BLaER1 treated with 17β-estradiol and CSF1 and Interleukin-3, amounts not matched to agents 10 nM and 100 nM (cell line): ENCODE measurements around the gene CDH4.

Experiments
- H3K27ac ChIP-seq, 11 experiments: shearing (Covaris generic); formaldehyde crosslinking; 2 replicates each; pipeline ENCODE4 v1.8.1; 2022
- H3K27me3 ChIP-seq, 11 experiments: shearing (Covaris generic); formaldehyde crosslinking; 2 replicates each; pipeline ENCODE4 v1.8.1; 2022
- H3K36me3 ChIP-seq, 11 experiments: shearing (Covaris generic); formaldehyde crosslinking; 2 replicates each; pipeline ENCODE4 v1.8.1; 2022
- H3K4me1 ChIP-seq, 10 experiments: shearing (Covaris generic); formaldehyde crosslinking; 2 replicates each; pipeline ENCODE4 v1.8.1; 2022
- H3K4me2 ChIP-seq, 11 experiments: shearing (Covaris generic); formaldehyde crosslinking; 2 replicates each; pipeline ENCODE4 v1.8.1; 2022
- H3K4me3 ChIP-seq, 10 experiments: shearing (Covaris generic); formaldehyde crosslinking; 2 replicates each; pipeline ENCODE4 v1.8.1; 2022
- H3K9ac ChIP-seq, 11 experiments: shearing (Covaris generic); formaldehyde crosslinking; 2 replicates each; pipeline ENCODE4 v1.8.1; 2022
- H3K9me3 ChIP-seq, 11 experiments: shearing (Covaris generic); formaldehyde crosslinking; replicated peaks in 1 of 11; 2 replicates each; pipeline ENCODE4 v1.8.1; 2022
- H4K20me1 ChIP-seq, 11 experiments: shearing (Covaris generic); formaldehyde crosslinking; 2 replicates each; pipeline ENCODE4 v1.8.1; 2022
- Cebpa-rat ChIP-seq, 11 experiments: shearing (Covaris generic); IDR thresholded peaks; 2 replicates each; pipeline ENCODE4 v1.8.1; 2022

CDH4 gene

DNA sequence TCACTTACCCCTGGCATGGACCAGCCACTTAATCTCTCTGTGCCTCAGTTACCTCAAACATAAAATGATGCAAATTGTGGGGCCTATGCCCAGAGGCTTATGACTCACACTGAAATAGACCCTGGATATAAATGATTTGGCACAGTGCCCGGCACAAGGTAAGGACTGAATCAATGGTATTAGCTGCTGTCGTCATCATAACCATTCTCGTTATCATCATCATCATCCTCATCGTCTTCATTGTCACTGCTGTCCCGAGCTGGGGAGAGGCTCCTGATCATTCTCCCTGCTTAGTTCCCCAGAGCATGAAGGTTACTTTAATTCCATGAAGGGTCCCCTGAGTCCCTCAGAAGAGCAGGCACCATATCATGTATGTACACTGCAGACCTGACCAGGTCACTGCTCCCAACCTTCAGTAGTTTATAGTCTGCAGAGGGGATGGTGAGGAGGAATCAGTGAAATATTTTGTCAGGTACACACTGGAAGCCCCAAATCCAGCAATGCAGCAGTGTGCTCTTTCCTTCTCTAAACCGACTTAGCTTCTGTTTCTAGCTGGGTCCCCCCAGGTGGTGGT is 664.3 kb downstream of the CDH4 start:
- H3K27me3 ChIP-seq, result peaks cover 0 to under 1% (median 0%) of the 10 kb centered on the region in 11 experiments; a peak in 1 of 22 replicates
- H3K9ac ChIP-seq, result no peak overlapping the region
- peaks cover 21 to 28% (median 26%) of the 10 kb centered on the region in 10 experiments for H3K4me1 ChIP-seq
- no peak overlapping the region for H3K4me2 ChIP-seq
- no peak for TF ChIP-seq Cebpa-rat (IDR thresholded peaks at IDR 0.05)
- H3K4me3 ChIP-seq, result no peak overlapping the region
- peaks cover 14 to 22% (median 18%) of the 10 kb centered on the region in 11 experiments; a peak in 20 of 22 replicates for H3K9me3 ChIP-seq
- no peak overlapping the region for H3K27ac ChIP-seq
- peaks cover 0 to 26% (median 9%) of the 10 kb centered on the region in 11 experiments; a peak in 15 of 22 replicates for H4K20me1 ChIP-seq
- no peaks in the 10 kb centered on the region for H3K36me3 ChIP-seq

DNA sequence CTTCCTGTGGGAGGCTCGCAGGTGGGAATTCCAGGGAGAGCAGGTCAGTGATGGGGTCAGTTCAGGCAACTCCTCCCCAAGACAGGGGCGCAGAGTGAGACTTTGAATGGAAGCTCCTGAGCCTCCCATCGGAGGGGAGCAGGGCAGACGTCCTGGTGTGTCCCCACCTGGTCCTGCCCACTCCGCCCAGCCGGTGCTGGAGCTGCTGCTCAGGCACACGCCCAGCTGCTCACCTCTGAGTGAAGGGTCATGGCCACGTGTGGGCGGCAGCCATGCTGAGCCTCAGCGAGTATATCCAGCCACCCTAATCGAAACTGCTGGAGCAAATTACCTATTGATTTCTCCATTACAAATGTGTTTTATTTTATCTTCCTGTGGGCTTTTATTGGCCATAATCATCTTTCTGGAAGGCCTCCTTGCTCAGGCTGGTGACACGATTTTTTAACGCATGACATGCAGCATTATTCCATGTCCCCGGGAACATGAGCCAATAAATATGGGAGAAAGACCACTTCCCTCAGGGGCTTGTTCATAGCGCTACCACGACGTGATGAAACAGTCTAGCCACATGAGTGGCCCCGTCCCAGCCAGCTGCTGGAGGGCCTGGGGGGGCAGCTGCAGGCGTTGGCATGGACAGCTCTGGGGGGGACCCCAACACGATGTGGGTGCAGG is 665.5 kb downstream of the CDH4 start:
- Histone ChIP-seq H4K20me1 (peaks cover 0 to 26% (median 9%) of the 10 kb centered on the region in 11 experiments; a peak in 15 of 22 replicates), H3K27me3 (no peaks in the 10 kb centered on the region; a peak in 1 of 22 replicates), H3K4me2 (no peak overlapping the region), H3K4me1 (peaks cover 10 to 16% (median 14%) of the 10 kb centered on the region in 10 experiments), H3K36me3 (no peaks in the 10 kb centered on the region), H3K9me3 (peaks cover 14 to 22% (median 18%) of the 10 kb centered on the region in 11 experiments; a peak in 20 of 22 replicates), H3K9ac (no peak overlapping the region), H3K4me3 (no peak overlapping the region), H3K27ac (no peak overlapping the region)
- no peak for TF ChIP-seq Cebpa-rat (IDR thresholded peaks at IDR 0.05)

DNA sequence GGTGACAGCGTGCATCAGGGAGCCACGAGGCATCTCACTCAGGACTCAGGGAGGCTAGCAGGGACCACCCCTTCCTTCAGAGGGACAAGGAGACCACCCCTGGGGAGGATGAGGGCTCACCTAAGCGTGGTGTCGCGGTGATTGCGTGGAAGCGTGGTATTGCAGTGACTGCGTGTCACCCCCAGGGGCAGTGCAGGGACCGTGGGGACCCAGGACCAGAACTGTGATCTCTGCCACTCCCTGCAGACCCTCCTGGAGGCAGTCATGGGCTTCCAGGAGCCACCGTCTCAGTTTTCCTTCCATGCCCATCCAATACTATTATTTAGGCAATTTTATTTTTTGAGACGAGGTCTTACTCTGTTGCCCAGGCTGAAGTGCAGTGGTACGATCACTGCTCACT is 666.5 kb downstream of the CDH4 start:
- H3K9me3 ChIP-seq, result peaks cover 14 to 22% (median 18%) of the 10 kb centered on the region in 11 experiments; a peak in 20 of 22 replicates
- no peak for TF ChIP-seq Cebpa-rat (IDR thresholded peaks at IDR 0.05)
- no peak overlapping the region for H3K27ac ChIP-seq
- H4K20me1 ChIP-seq, result peaks cover 0 to 17% (median under 1%) of the 10 kb centered on the region in 11 experiments; a peak in 10 of 22 replicates
- no peak overlapping the region for H3K9ac ChIP-seq
- no peaks in the 10 kb centered on the region for H3K27me3 ChIP-seq
- H3K4me1 ChIP-seq, result peaks cover under 1 to 7% (median 4%) of the 10 kb centered on the region in 10 experiments; a peak in 18 of 20 replicates
- H3K36me3 ChIP-seq, result no peaks in the 10 kb centered on the region
- no peak overlapping the region for H3K4me2 ChIP-seq
- H3K4me3 ChIP-seq, result no peak overlapping the region

DNA sequence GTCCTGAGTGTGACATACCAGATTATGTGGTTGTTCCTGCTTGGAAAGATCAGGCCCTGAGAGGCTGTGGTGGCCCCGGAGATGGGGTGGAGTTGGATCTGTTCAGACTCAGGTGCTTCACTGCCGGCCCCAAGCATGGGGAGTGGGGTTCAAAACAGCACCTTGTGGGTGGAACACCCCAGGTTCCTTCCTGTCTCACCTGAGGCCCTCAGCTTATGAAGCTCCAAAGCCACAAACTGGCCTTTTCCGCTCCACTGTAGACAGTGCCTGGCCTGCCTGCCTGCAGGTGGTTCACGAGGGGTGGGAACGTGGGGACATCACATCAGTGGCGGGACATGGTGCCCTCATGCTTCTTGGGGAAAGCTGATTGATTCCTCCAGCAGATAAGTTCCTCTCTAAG is 667.2 kb downstream of the CDH4 start:
- Histone ChIP-seq H3K36me3 (no peaks in the 10 kb centered on the region), H3K4me1 (no peaks in the 10 kb centered on the region), H4K20me1 (peaks cover 0 to 11% (median 0%) of the 10 kb centered on the region in 11 experiments; a peak in 3 of 22 replicates), H3K9ac (no peak overlapping the region), H3K27me3 (no peaks in the 10 kb centered on the region), H3K4me2 (no peak overlapping the region), H3K27ac (no peak overlapping the region), H3K9me3 (peaks cover 14 to 22% (median 18%) of the 10 kb centered on the region in 11 experiments; a peak in 20 of 22 replicates), H3K4me3 (no peak overlapping the region)
- TF ChIP-seq Cebpa-rat (IDR thresholded peaks at IDR 0.05), result no peak

DNA sequence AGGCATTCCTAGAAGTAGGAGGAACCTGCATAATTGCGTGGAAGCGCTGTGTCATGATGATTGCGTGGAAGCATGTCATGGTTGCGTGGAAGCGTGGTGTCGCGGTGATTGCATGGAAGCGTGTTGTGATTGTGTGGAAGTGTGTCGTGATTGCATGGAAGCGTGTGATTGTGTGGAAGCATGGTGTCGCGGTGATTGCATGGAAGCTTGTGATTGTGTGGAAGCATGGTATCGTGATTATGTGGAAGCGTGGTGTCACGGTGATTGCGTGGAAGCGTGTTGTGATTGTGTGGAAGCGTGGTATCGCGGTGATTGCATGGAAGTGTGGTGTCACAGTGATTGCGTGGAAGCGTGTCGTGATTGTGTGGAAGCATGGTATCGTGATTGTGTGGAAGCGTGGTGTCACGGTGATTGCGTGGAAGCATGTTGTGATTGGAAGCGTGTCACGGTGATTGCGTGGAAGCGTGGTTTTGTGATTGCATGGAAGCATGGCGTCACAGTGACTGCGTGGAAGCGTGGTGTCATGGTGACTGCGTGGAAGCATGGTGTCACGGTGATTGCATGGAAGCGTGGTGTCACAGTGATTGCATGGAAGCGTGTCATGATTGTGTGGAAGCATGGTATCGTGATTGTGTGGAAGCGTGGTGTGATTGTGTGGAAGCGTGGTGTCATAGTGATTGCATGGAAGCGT is 667.8 kb downstream of the CDH4 start:
- TF ChIP-seq Cebpa-rat (IDR thresholded peaks at IDR 0.05), result no peak
- no peak overlapping the region for H3K9ac ChIP-seq
- H3K36me3 ChIP-seq, result no peaks in the 10 kb centered on the region
- H4K20me1 ChIP-seq, result peaks cover 0 to 10% (median 0%) of the 10 kb centered on the region in 11 experiments; a peak in 3 of 22 replicates
- H3K4me1 ChIP-seq, result no peaks in the 10 kb centered on the region
- H3K4me2 ChIP-seq, result no peak overlapping the region
- no peak overlapping the region for H3K27ac ChIP-seq
- H3K4me3 ChIP-seq, result no peak overlapping the region
- no peaks in the 10 kb centered on the region for H3K27me3 ChIP-seq
- peaks cover 14 to 22% (median 18%) of the 10 kb centered on the region in 11 experiments; a peak in 20 of 22 replicates for H3K9me3 ChIP-seq

DNA sequence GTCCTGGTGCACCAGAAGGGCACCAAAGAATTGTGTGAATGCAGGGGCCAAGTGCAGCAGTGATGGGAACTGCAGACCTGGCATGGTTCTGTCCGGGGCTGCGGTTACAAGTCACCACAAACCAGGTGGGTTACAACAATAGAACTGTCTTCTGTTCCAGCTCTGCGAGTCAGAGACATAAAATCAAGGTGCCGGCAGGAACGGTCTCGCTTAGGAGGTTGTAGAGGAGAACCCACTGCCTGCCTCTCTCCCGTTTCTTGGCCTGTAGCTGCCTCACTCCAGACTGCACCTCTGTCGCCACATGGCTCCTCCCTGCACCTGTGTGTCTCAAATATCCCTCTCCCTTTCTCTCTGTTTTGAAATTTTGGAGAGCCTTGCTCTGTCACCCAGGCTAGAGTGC is 670.4 kb downstream of the CDH4 start:
- H3K4me3 ChIP-seq, result no peak overlapping the region
- H4K20me1 ChIP-seq, result peaks cover 0 to 11% (median 0%) of the 10 kb centered on the region in 11 experiments; a peak in 2 of 22 replicates
- H3K36me3 ChIP-seq, result no peaks in the 10 kb centered on the region
- H3K4me2 ChIP-seq, result no peak overlapping the region
- no peaks in the 10 kb centered on the region for H3K27me3 ChIP-seq
- H3K9me3 ChIP-seq, result peaks cover 14 to 22% (median 18%) of the 10 kb centered on the region in 11 experiments; a peak in 20 of 22 replicates
- H3K4me1 ChIP-seq, result no peaks in the 10 kb centered on the region
- no peak overlapping the region for H3K27ac ChIP-seq
- TF ChIP-seq Cebpa-rat (IDR thresholded peaks at IDR 0.05), result no peak
- no peak overlapping the region for H3K9ac ChIP-seq

DNA sequence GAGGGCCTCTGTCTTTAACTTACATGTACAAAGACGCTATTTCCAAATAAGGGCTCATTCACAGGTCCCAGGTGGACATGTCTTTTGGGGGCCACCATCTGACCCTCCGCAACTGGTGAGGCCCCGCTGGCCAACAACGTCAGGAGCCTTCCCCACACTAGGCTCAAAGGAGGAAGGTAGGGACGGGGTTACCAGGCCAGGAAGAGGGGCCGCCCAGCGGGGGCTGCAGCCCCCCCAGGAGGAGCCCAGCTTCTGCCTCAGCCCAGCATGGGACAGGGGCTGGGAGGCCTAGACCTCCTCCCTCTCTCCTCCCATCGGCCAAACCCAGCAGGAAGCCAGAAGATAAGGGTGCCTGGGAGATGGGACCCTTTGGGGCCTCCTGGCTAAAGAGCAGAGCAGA is 670.9 kb downstream of the CDH4 start:
- Histone ChIP-seq H3K9me3 (peaks cover 14 to 22% (median 18%) of the 10 kb centered on the region in 11 experiments; a peak in 20 of 22 replicates), H3K36me3 (no peaks in the 10 kb centered on the region), H3K4me1 (no peaks in the 10 kb centered on the region), H3K9ac (no peak overlapping the region), H3K4me2 (no peak overlapping the region), H3K27me3 (no peaks in the 10 kb centered on the region), H4K20me1 (peaks cover 0 to 12% (median 0%) of the 10 kb centered on the region in 11 experiments; a peak in 2 of 22 replicates), H3K27ac (no peak overlapping the region), H3K4me3 (no peak overlapping the region)
- no peak for TF ChIP-seq Cebpa-rat (IDR thresholded peaks at IDR 0.05)

DNA sequence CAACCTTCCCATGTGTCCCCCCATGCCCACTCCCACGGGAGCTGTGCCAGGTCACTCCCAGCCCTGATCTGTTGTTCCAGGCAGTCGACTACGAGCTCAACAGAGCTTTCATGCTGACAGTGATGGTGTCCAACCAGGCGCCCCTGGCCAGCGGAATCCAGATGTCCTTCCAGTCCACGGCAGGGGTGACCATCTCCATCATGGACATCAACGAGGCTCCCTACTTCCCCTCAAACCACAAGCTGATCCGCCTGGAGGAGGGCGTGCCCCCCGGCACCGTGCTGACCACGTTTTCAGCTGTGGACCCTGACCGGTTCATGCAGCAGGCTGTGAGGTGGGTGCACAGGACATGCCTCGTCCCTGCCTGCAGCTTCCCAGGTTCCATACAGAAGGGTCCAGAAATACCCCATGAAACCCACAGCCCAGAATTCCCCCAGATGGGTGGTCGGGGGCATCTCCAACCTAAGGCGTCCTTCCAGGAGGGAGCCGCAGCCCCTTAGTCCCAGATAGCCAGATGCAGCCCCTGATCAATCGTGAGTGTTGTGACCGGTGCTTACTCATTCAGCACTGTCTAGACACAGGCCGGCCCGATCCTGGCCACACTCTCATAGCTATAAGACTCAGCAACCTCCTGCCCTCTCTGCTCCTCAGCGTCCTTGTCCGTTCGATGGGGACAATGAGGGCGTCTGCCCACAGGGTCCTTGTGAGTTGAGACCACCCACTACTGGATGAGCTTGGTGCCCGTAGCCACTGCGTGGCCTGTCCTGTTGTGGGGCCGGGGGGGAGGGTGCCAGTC is 671.5 kb downstream of the CDH4 start:
- no peak overlapping the region for H3K9ac ChIP-seq
- peaks cover 0 to 5% (median 0%) of the 10 kb centered on the region in 10 experiments; a peak in 3 of 20 replicates for H3K4me1 ChIP-seq
- TF ChIP-seq Cebpa-rat (IDR thresholded peaks at IDR 0.05), result no peak
- peaks cover 0 to 12% (median 0%) of the 10 kb centered on the region in 11 experiments; a peak in 2 of 22 replicates for H4K20me1 ChIP-seq
- no peaks in the 10 kb centered on the region for H3K27me3 ChIP-seq
- H3K4me3 ChIP-seq, result no peak overlapping the region
- H3K4me2 ChIP-seq, result no peak overlapping the region
- H3K9me3 ChIP-seq, result peaks cover 14 to 22% (median 18%) of the 10 kb centered on the region in 11 experiments; a peak in 20 of 22 replicates
- H3K36me3 ChIP-seq, result no peaks in the 10 kb centered on the region
- H3K27ac ChIP-seq, result no peak overlapping the region
